Left ventricle myocardium inferior (tissue), 1 donor: ENCODE results near the gene RIC8A. TPM values are rescaled to one million over a fixed set of nuclear protein-coding genes. Genes with fewer than 3 reads are reported as not detected.

Experiments
- DNase-seq: peaks from one replicate; pipeline ENCODE4 v3.0.0-alpha.2; 2020
- H3K27ac ChIP-seq: fragments of 200-600 bp; replicated peaks from 2 replicates; pipeline ENCODE4 v1.8.0; 2021
- H3K27me3 ChIP-seq: fragments of 200-600 bp; 2 replicates; pipeline ENCODE4 v1.8.0; 2021; ENCODE audit warnings: low read depth
- H3K36me3 ChIP-seq: fragments of 200-600 bp; 2 replicates; pipeline ENCODE4 v1.8.0; 2021
- H3K4me1 ChIP-seq: fragments of 200-600 bp; 2 replicates; pipeline ENCODE4 v1.8.0; 2021
- H3K4me3 ChIP-seq: fragments of 200-600 bp; 2 replicates; pipeline ENCODE4 v1.8.0; 2021; ENCODE audit warnings: mild to moderate bottlenecking, moderate library complexity
- H3K9me3 ChIP-seq: fragments of 200-600 bp; replicated peaks from 2 replicates; pipeline ENCODE4 v1.8.0; 2021
- intact Hi-C: fragments of 100-400 bp; cut with micrococcal nuclease; formaldehyde crosslinking; loops from one replicate; pipeline ENCODE4 v1.11.0; 2022
- total RNA-seq: library from RNA; stranded (reverse); fragmentation: NEBNext Ultra II Directional; extraction: Animal tissue kit (Norgen Biotek cat#: 25700); gene quantifications from one replicate; pipeline ENCODE4 v1.2.1, GENCODE V29; 2021
- TF ChIP-seq, protein P1 (sequence below): fragments of 200-600 bp; IDR thresholded peaks from 2 replicates; pipeline ENCODE4 v1.8.0; 2021; ENCODE audit warnings: antibody characterized with exemption, mild to moderate bottlenecking, borderline replicate concordance
- donor health status: DM: no; HTN: yes; CAD: no; lungs with severe emphysema.

The RIC8A gene
- total RNA-seq, 1 donor from 2014 or later = 46.1 TPM

DNA sequence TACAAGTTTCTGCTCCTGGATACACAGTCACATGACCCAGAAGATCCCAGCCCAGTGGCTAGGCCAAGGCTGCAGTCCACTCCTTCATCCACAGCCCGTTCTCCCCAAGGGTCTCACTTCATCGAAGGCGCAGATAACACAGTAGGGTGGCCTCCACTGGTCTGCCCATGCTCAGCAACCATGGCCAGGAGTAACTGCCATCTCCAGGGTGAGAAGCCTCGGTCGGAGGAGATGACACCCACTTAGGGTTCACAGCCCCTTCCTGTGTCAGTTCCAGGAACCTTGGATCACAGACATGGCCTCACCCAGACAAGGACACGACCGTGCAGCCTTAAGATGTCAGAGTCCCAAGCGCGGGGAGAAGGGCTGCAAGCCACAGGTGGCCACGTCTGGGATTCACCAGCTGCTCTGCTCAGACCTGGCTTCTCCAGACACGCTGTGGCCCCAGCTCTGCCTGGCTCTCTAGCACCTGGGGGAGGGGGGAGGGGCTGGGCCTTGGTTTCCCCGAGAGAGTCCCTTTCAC is 2.9 kb upstream of the RIC8A start:
- Histone ChIP-seq H3K4me3 (no peak overlapping the region), H3K27me3 (no peaks in the 10 kb centered on the region), H3K9me3 (no peaks in the 10 kb centered on the region), H3K36me3 (peaks cover 34% of the 10 kb centered on the region), H3K27ac (no peak overlapping the region), H3K4me1 (peaks cover 64% of the 10 kb centered on the region)
- DNase-seq = no peak
- TF ChIP-seq, protein P1, sequence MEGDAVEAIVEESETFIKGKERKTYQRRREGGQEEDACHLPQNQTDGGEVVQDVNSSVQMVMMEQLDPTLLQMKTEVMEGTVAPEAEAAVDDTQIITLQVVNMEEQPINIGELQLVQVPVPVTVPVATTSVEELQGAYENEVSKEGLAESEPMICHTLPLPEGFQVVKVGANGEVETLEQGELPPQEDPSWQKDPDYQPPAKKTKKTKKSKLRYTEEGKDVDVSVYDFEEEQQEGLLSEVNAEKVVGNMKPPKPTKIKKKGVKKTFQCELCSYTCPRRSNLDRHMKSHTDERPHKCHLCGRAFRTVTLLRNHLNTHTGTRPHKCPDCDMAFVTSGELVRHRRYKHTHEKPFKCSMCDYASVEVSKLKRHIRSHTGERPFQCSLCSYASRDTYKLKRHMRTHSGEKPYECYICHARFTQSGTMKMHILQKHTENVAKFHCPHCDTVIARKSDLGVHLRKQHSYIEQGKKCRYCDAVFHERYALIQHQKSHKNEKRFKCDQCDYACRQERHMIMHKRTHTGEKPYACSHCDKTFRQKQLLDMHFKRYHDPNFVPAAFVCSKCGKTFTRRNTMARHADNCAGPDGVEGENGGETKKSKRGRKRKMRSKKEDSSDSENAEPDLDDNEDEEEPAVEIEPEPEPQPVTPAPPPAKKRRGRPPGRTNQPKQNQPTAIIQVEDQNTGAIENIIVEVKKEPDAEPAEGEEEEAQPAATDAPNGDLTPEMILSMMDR = no peak
- intact Hi-C loops = no loop called here

DNA sequence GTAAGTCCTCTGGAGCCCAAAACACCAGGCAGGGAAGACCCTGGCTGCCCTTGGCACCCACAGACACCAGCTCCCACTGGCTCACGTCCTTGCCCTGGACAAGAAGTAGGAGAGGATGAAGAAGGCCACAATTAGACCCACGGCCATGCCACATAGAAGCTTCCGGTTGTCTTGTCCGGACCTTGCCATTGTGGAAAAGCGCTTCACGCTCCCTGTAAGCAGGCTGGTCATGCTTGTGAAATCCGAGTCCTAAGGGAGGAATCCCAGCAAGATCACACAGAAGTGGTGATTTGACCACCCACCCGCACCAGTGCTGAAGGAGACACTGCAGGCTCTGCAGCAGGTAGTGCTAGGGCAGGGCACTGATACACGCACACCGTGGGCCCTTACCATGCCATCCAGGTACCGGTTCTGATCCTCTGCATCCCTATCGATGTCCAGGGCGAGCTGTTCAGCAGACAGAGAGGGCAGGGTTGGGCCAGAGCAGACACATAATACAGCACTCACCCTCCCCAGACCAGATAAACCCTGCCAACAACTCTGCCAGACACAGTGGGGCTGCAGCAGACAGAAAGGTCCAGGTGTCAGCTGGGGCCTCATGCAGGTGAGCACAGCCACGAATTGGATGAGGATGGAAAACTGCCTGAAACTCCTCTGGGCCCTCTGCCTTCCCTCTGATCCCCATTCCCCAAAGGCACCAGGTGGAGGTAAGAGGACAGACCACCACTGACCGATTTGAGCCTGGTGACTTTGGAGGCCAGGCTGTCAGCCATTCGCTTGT is 2.1 kb upstream of the RIC8A start:
- H3K9me3 ChIP-seq = no peaks in the 10 kb centered on the region
- H3K27ac ChIP-seq = peak overlapping the region; percentile 100
- H3K27me3 ChIP-seq = no peaks in the 10 kb centered on the region
- TF ChIP-seq, protein P1 = no peak
- peaks cover 72% of the 10 kb centered on the region for H3K4me1 ChIP-seq
- peaks cover 42% of the 10 kb centered on the region for H3K36me3 ChIP-seq
- intact Hi-C loops = no loop called here
- no peak for DNase-seq
- H3K4me3 ChIP-seq = peak overlapping the region; percentile 95

DNA sequence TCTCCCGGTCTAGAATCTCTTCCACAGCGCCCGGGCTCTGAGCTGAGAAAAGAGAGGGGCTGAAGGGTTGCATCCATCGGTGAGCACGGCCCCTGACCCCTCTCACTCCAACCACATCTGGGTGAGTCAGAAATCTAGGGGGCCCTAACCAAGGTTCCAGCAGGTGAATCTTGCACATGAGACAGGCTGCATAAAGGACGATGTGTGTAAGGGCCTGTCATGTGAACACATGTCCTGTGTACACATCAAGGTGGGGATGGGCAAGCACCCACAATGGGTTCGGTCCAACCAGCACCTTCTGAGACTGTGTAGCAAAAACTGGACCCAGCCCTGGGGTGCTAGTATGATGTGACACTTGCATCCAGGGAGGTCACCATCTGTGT is 1.5 kb upstream of the RIC8A start:
- H3K4me1 ChIP-seq = peaks cover 78% of the 10 kb centered on the region
- peak overlapping the region; percentile 95 for H3K4me3 ChIP-seq
- TF ChIP-seq, protein P1 = no peak
- DNase-seq = no peak
- peaks cover 46% of the 10 kb centered on the region for H3K36me3 ChIP-seq
- H3K27me3 ChIP-seq = no peaks in the 10 kb centered on the region
- peak overlapping the region; percentile 100 for H3K27ac ChIP-seq
- intact Hi-C loops = no loop called here
- no peaks in the 10 kb centered on the region for H3K9me3 ChIP-seq

DNA sequence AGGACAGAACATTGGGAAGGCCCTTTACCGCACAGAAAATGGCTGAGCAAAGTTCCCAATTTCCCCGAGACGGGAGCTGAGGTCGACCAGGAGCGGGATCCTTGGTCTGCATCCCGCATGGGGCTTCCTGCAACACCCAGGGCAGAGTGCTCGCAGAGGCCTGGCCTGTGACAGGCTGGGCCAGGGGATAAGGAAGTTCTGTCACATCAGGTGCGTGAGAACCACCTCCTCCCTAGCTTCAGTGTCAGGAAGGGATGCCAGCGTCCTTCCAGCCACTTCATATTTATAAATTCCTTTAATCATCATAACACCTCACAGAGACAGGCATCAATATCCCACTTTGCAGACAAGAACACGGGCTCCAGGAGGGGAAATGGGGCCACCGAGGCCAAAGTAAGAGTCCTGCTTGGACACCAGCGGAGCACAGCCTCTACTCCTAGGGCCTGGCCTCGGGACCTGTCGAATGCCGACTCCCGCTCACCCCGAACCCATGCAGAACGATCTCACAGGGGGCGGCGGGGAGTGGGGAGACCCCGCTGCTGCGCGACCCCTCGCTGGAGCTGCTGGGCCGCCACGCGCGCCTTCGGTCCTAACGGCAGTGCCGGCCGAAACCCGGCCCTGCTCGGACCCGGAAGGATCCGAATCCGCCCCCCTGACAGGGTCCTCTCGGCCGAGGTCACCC is 841 bp upstream of the RIC8A start:
- no peaks in the 10 kb centered on the region for H3K9me3 ChIP-seq
- TF ChIP-seq, protein P1 = no peak
- no peak for DNase-seq
- H3K4me1 ChIP-seq = peaks cover 84% of the 10 kb centered on the region
- H3K36me3 ChIP-seq = peaks cover 51% of the 10 kb centered on the region
- no peaks in the 10 kb centered on the region for H3K27me3 ChIP-seq
- H3K27ac ChIP-seq = peak overlapping the region; percentile 100
- peak overlapping the region; percentile 95 for H3K4me3 ChIP-seq
- intact Hi-C loops = no loop called here

DNA sequence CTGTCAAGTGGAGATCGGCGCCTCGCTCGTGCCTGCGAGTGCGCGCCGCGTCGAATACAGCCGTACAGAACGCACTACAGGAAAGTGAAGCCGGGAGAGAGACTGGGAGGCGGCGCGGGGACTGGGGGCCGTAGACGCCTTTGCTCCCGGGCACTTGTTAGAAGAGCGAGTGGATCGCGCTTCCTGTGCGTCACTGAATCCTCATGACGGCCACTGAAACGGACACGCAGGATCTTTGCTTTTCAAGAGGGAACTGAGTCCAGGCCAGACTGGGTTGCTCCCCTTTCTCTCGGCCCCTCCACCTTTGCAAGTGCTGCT is 314 bp downstream of the RIC8A start:
- H3K4me1 ChIP-seq = peaks cover 84% of the 10 kb centered on the region
- H3K27me3 ChIP-seq = no peaks in the 10 kb centered on the region
- DNase-seq = no peak
- H3K36me3 ChIP-seq = peaks cover 61% of the 10 kb centered on the region
- H3K27ac ChIP-seq = peak overlapping the region; percentile 100
- H3K9me3 ChIP-seq = no peaks in the 10 kb centered on the region
- TF ChIP-seq, protein P1 = no peak
- intact Hi-C loops = no loop called here
- peak overlapping the region; percentile 95 for H3K4me3 ChIP-seq
